Fibroblast of the aortic adventitia (primary cell): ENCODE results near the gene TMEM245. TPM values are rescaled to one million over a fixed set of nuclear protein-coding genes. Genes with fewer than 3 reads are reported as not detected.

Experiments
- DNase-seq: peaks from one replicate; pipeline ENCODE4 v3.0.0-alpha.2; 2010; ENCODE audit warnings: low read depth
- H3K4me3 ChIP-seq: 2 replicates; pipeline ENCODE4 v1.5.1; 2011; ENCODE audit warnings: low read depth, mild to moderate bottlenecking, control low read depth, low read length, moderate library complexity
- total RNA-seq: library from RNA; depleted of rRNA; stranded (reverse); fragments of >200 nt; gene quantifications from 2 replicates; pipeline ENCODE4 v1.2.3, GENCODE V29; 2012; ENCODE audit warnings: low replicate concordance
- TF ChIP-seq, protein P1 (sequence below): IDR thresholded peaks from 2 replicates; pipeline ENCODE4 v1.5.1; 2011; ENCODE audit warnings: mild to moderate bottlenecking, low read length, control low read depth, inconsistent platforms; ENCODE audit not compliant: insufficient read depth

The TMEM245 gene
- total RNA-seq, 1 donor = 51.2 TPM

DNA sequence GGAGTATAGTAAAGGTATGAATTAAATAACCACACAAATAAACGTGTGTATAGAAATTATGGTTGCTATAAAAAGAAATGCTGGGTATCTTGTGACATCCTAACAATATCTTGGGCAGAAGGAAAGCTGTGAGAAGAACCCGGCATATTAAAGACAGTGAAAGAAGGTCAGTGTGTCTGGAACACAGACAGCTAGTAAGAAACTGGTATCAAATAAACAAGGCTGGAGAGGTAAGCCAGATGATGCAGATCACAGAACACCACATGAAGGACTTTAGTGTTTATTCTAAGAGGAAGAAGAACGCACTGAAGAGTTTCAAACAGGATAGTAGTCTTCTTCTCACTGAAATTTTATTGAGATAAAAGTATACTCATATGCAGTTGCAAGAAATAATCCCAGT lies 24.4 kb downstream of the TMEM245 start:
- no peak for DNase-seq
- no peak overlapping the region for H3K4me3 ChIP-seq
- TF ChIP-seq, protein P1, sequence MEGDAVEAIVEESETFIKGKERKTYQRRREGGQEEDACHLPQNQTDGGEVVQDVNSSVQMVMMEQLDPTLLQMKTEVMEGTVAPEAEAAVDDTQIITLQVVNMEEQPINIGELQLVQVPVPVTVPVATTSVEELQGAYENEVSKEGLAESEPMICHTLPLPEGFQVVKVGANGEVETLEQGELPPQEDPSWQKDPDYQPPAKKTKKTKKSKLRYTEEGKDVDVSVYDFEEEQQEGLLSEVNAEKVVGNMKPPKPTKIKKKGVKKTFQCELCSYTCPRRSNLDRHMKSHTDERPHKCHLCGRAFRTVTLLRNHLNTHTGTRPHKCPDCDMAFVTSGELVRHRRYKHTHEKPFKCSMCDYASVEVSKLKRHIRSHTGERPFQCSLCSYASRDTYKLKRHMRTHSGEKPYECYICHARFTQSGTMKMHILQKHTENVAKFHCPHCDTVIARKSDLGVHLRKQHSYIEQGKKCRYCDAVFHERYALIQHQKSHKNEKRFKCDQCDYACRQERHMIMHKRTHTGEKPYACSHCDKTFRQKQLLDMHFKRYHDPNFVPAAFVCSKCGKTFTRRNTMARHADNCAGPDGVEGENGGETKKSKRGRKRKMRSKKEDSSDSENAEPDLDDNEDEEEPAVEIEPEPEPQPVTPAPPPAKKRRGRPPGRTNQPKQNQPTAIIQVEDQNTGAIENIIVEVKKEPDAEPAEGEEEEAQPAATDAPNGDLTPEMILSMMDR = no peak

DNA sequence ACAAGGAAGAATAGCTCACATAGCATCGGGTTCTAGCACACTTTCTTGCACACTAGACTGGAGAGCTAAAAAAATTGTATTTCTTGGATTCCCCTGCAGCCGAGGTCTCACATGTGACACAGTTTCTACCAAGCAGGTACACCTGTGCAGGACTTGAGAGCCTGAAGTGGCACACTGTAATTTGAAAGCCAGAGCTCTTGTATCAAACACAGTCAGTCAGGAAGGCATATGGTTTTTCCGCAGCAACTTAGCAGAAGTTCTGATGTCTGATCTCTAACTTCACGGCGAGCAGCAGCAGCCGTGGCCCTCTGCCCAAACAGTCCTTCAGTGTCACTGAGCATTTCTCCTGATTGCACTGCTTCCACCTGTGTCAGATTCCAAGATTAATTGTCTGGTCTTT lies 25.5 kb downstream of the TMEM245 start:
- TF ChIP-seq, protein P1 = no peak
- DNase-seq = no peak

DNA sequence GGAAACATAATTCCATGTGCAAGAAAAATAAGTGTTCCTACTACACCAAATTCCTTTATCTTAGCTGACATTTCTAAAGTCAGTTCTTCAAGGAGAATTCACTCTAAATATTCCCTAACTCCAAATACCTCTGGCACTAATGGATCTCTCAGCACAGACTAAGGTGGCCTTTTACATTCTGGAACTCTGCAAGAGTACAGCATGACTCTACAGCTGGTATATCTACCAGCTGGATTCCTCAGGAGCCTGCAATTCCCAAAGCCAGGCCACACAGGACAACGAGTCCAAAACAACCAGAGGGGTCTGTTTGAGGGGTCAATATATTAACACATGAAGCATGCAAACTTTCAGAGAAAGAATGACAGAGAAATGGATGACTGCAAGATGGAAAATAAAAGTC lies 27.2 kb downstream of the TMEM245 start:
- TF ChIP-seq, protein P1 = no peak
- no peak for DNase-seq
- no peak overlapping the region for H3K4me3 ChIP-seq

More for the DNA sequence above, 25.5 kb downstream of the TMEM245 start:
- no peak overlapping the region for H3K4me3 ChIP-seq

DNA sequence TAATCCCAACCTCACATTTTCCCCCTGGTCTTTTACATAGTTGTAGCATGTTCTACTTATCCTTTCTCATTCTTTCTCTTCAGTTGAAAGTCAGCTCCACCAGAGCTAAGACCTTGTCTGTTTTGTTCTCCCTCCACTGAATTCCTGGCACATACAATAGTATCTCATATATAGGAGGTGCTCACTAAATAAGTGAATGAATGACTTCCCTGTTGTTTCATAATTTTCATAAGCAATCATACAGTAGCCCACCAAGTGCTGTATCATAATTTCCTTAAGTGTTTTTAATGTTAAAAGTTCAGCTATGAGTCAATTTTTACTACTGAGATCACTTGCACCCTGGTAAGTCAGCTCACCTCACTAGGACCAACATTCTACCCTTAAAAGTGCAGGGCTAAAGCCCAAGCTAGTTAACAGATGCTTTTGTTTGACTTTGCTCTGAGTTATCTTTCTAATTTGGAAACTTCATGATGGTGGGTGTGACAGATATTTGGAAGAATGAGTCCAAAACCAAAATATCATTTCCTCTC lies 27.6 kb downstream of the TMEM245 start:
- H3K4me3 ChIP-seq = no peak overlapping the region
- DNase-seq = peak; percentile 16
- TF ChIP-seq, protein P1 = no peak

DNA sequence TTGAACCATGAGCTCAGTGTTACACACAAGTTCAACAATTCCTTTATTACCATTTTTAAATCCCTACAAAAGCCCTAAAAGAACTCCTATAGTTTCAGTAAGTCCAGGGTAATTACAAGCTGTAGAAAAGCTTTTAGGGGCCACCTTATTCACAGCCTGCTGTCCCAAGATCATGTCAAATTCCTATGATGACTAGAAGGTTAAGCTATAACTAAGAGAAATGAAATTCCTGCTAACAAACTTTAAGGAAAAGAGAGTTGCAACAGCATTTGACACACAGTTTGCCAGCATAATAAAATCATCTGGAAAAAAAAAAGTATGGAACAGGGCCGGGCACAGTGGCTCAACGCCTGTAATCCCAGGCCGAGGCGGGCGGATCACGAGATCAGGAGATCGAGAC lies 31.5 kb downstream of the TMEM245 start:
- H3K4me3 ChIP-seq = no peak overlapping the region
- TF ChIP-seq, protein P1 = no peak
- DNase-seq = no peak

DNA sequence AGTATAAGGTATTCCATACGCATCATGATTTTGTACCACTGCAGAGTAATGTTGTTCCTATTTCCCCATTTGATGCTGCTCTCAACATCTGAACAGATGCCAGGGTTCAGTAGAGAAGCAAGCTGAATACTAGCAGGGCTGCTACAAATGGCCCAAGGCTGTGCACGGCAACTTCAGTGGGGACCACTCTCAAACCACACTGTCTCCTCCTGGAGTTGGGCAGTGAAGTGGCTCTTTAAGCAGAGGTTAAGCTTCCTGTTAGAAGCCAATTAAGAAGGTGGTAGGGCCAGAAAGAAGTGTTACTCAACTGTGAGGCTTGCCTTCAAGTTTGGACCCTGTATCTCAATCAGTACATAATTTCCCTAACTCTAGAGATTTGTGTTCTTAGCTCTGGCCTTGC lies 32.0 kb downstream of the TMEM245 start:
- TF ChIP-seq, protein P1 = no peak
- no peak overlapping the region for H3K4me3 ChIP-seq
- DNase-seq = no peak

DNA sequence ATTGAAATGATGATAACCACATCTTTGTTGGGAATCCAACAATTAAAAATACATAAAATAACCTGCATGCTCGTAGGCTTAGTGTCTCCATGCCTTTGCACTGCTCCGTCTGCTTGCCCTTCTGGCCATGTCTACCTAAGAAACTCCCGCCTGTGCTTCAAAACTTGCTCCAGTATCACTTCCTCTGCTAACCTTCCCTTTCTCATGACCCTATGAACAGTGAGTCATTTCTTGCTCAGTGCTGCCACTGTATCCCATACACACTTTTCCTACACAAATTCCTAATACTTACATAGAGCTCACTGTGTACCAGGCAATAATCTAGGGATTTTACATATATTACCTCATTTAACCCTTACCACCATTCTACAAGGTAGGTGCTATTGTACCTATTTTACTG lies 33.5 kb downstream of the TMEM245 start:
- H3K4me3 ChIP-seq = no peak overlapping the region
- TF ChIP-seq, protein P1 = no peak
- DNase-seq = no peak
